Measurements from ENCODE around the gene ATP9A.
A peak's percentile ranks its signal among the peaks of the same experiment; 100 is the strongest.
"Not testable (repeated sequence)": the region's sequence is repeated elsewhere in the genome, so short reads cannot be mapped to it uniquely, and the experiment has no call there.

The ATP9A gene

GRCh38 chr20:51767867-51768758 is at the start of gene ATP9A:
TSS of gene ATP9A (minus strand) at chr20:51768390. CDS start at chr20:51768369, 21 bp downstream.
- peak within 1 kb of the TSS; percentile 68 for H3K9ac ChIP-seq
- TF ChIP-seq CTCF (IDR thresholded peaks at IDR 0.05) = no peak
- peak within 1 kb of the TSS; percentile 79 for H3K4me3 ChIP-seq (ENCODE audit: low read depth, low read length)
- H3K4me1 ChIP-seq = no peaks in the 10 kb centered on the region
- H3K4me2 ChIP-seq (ENCODE audit: low read length) = peak within 1 kb of the TSS; percentile 90
- H3K27me3 ChIP-seq (ENCODE audit: control insufficient read depth, insufficient read depth, low read length) = no peaks in the 10 kb centered on the region
- H3K36me3 ChIP-seq (ENCODE audit: control insufficient read depth, insufficient read depth, low read length) = no peaks in the 10 kb centered on the region
- no peaks in the 10 kb centered on the region for H3K9me3 ChIP-seq (ENCODE audit: control insufficient read depth, low read length)
- H2AFZ ChIP-seq = peak within 1 kb of the TSS; percentile 86
- peak within 1 kb of the TSS; percentile 68 for H3K27ac ChIP-seq
- no peaks in the 10 kb centered on the region for H3K79me2 ChIP-seq

GRCh38 chr20:51816856-51817255 is 48.7 kb upstream of the ATP9A start:
- H3K27me3 ChIP-seq (ENCODE audit: control insufficient read depth, insufficient read depth, low read length); H3K9me3 ChIP-seq (ENCODE audit: control insufficient read depth, low read length); H3K4me2 ChIP-seq (ENCODE audit: low read length); H2AFZ ChIP-seq; H3K36me3 ChIP-seq (ENCODE audit: control insufficient read depth, insufficient read depth, low read length); H3K4me3 ChIP-seq (ENCODE audit: low read depth, low read length); H3K4me1 ChIP-seq; H3K9ac ChIP-seq; H3K79me2 ChIP-seq; H3K27ac ChIP-seq: not testable (repeated sequence)

GRCh38 chr20:51815383-51816076 is 47.3 kb upstream of the ATP9A start:
- H3K27ac ChIP-seq = no peak overlapping the region

GRCh38 chr20:51812861-51813260 is 44.7 kb upstream of the ATP9A start:
- H3K4me3 ChIP-seq (ENCODE audit: low read depth, low read length) = no peak overlapping the region
- no peak overlapping the region for H3K9ac ChIP-seq
- no peak overlapping the region for H3K27ac ChIP-seq
- H3K27me3 ChIP-seq (ENCODE audit: control insufficient read depth, insufficient read depth, low read length) = no peaks in the 10 kb centered on the region
- no peaks in the 10 kb centered on the region for H3K36me3 ChIP-seq (ENCODE audit: control insufficient read depth, insufficient read depth, low read length)
- no peaks in the 10 kb centered on the region for H3K4me1 ChIP-seq
- no peaks in the 10 kb centered on the region for H3K79me2 ChIP-seq
- no peak for TF ChIP-seq CTCF (IDR thresholded peaks at IDR 0.05)
- no peak overlapping the region for H3K4me2 ChIP-seq (ENCODE audit: low read length)
- no peak overlapping the region for H2AFZ ChIP-seq
- no peaks in the 10 kb centered on the region for H3K9me3 ChIP-seq (ENCODE audit: control insufficient read depth, low read length)

More at GRCh38 chr20:51815383-51816076, 47.3 kb upstream of the ATP9A start:
- no peaks in the 10 kb centered on the region for H3K9me3 ChIP-seq (ENCODE audit: control insufficient read depth, low read length)
- no peak overlapping the region for H2AFZ ChIP-seq
- H3K4me1 ChIP-seq = no peaks in the 10 kb centered on the region
- no peaks in the 10 kb centered on the region for H3K79me2 ChIP-seq
- no peaks in the 10 kb centered on the region for H3K27me3 ChIP-seq (ENCODE audit: control insufficient read depth, insufficient read depth, low read length)
- no peak for TF ChIP-seq CTCF (IDR thresholded peaks at IDR 0.05)
- H3K4me3 ChIP-seq (ENCODE audit: low read depth, low read length) = no peak overlapping the region
- H3K36me3 ChIP-seq (ENCODE audit: control insufficient read depth, insufficient read depth, low read length) = no peaks in the 10 kb centered on the region
- no peak overlapping the region for H3K9ac ChIP-seq
- H3K4me2 ChIP-seq (ENCODE audit: low read length) = no peak overlapping the region

- Histone ChIP-seq H3K4me2 (ENCODE audit: low read length) (no peak overlapping the region), H3K27me3 (ENCODE audit: control insufficient read depth, insufficient read depth, low read length) (no peaks in the 10 kb centered on the region), H3K9ac (no peak overlapping the region), H3K4me1 (no peaks in the 10 kb centered on the region), H3K79me2 (no peaks in the 10 kb centered on the region), H3K27ac (no peak overlapping the region), H3K4me3 (ENCODE audit: low read depth, low read length) (no peak overlapping the region), H2AFZ (no peak overlapping the region), H3K9me3 (ENCODE audit: control insufficient read depth, low read length) (no peaks in the 10 kb centered on the region), H3K36me3 (ENCODE audit: control insufficient read depth, insufficient read depth, low read length) (no peaks in the 10 kb centered on the region)
- TF ChIP-seq CTCF (IDR thresholded peaks at IDR 0.05) = no peak
Observed at GRCh38 chr20:51811514-51812128, 43.4 kb upstream of the ATP9A start.

Data from parathyroid adenoma (tissue), 2 donors.